GM13976 (cell line): ENCODE data around the gene CREBRF.

Experiments used
- DNase-seq: peaks from one replicate; pipeline ENCODE4 v3.0.0; 2012; ENCODE audit warnings: low spot score
- in situ Hi-C: fragments of 300-500 bp; cut with MboI; formaldehyde crosslinking; loops from one replicate; pipeline ENCODE4 v1.12.0; 2022; ENCODE audit warnings: low sequenced_read_pairs, mixed read lengths, inconsistent platforms; ENCODE audit not compliant: unreplicated experiment
- TF ChIP-seq, protein P1 (sequence below): IDR thresholded peaks from 2 replicates; pipeline ENCODE4 v1.5.1; 2012; ENCODE audit warnings: borderline replicate concordance, mild to moderate bottlenecking; ENCODE audit not compliant: insufficient read depth; ENCODE audit errors: extremely low read depth, missing control alignments, control extremely low read depth

The CREBRF gene

GRCh38 chr5:173093606-173094005 is 37.5 kb downstream of the CREBRF start:
- in situ Hi-C loops, result no loop called here
- TF ChIP-seq, protein P1, sequence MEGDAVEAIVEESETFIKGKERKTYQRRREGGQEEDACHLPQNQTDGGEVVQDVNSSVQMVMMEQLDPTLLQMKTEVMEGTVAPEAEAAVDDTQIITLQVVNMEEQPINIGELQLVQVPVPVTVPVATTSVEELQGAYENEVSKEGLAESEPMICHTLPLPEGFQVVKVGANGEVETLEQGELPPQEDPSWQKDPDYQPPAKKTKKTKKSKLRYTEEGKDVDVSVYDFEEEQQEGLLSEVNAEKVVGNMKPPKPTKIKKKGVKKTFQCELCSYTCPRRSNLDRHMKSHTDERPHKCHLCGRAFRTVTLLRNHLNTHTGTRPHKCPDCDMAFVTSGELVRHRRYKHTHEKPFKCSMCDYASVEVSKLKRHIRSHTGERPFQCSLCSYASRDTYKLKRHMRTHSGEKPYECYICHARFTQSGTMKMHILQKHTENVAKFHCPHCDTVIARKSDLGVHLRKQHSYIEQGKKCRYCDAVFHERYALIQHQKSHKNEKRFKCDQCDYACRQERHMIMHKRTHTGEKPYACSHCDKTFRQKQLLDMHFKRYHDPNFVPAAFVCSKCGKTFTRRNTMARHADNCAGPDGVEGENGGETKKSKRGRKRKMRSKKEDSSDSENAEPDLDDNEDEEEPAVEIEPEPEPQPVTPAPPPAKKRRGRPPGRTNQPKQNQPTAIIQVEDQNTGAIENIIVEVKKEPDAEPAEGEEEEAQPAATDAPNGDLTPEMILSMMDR, result no peak
- DNase-seq, result no peak

- TF ChIP-seq, protein P1, result no peak
- in situ Hi-C loops, result no loop called here
- DNase-seq, result no peak
Measured at GRCh38 chr5:173094012-173094661, 38.0 kb downstream of the CREBRF start.

DNA sequence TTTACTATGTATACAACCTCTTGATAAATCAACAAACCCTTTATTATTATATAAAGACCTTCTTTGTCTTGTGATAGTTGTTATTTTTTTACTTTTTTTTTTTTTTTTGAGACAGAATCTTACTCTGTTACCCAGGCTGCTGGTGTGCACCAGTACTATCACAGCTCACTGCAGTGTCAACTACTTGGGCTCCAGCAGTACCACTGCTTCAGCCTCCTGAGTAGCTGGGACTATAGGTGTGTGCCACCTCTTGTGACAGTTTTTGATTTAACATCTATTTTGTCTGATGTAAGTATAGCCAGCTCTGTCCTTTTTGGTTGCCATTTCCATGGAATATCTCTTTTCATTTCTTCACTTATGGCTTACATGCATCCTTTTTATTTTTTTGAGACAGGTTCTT is 42.6 kb downstream of the CREBRF start:
- no peak for DNase-seq
- in situ Hi-C loops, result no loop called here
- TF ChIP-seq, protein P1, result no peak

- in situ Hi-C loops, result no loop called here
- no peak for DNase-seq
- TF ChIP-seq, protein P1, result no peak
Measured at GRCh38 chr5:173099461-173099860, 43.3 kb downstream of the CREBRF start.

DNA sequence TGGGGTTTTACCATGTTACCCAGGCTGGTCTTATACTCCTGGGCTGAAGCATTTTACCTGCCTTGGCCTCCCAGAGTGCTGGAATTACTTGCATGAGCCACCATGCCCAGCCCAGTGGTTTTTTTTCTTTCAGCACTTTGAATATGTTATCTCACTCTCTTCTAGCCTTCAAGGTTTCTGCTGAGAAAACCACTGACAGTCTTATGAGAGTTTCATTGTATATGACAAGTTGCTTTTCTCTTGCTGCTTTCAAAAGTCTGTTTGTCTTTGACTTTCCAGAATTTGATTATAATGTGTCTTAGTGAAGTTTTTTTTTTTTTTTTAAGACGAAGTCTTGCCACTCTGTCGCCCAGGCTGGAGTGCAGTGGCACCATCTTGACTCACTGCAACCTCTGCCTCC is 45.1 kb downstream of the CREBRF start:
- TF ChIP-seq, protein P1, result no peak
- no peak for DNase-seq
- in situ Hi-C loops, result no loop called here

DNA sequence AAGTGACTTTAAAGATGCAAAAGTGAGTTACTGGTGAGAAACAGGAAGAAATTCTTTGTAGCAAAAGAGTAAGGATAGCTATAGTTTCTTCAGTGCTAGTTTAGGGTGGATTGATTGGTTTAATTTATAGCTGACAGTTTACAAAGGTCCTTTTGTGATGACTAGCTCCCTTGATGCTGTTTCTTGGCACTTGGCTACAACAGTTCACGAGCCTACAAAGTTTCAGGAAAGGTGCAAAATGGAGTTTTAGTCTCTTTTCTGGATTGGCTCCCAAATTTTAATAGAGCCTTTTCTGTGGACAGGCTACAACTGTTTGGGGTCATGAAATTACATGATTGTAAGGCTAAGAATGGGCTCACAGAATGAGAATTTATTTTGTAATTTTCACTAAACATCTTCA is 47.3 kb downstream of the CREBRF start:
- in situ Hi-C loops, result no loop called here
- no peak for DNase-seq
- TF ChIP-seq, protein P1, result no peak

- TF ChIP-seq, protein P1, result no peak
- in situ Hi-C loops, result no loop called here
- DNase-seq, result no peak
Measured at GRCh38 chr5:173108914-173109313, 52.8 kb downstream of the CREBRF start.
